ENCODE measurements around the gene PYCARD.
"Not testable (repeated sequence)": the region's sequence is repeated elsewhere in the genome, so short reads cannot be mapped to it uniquely, and the experiment has no call there.

PYCARD gene

DNA sequence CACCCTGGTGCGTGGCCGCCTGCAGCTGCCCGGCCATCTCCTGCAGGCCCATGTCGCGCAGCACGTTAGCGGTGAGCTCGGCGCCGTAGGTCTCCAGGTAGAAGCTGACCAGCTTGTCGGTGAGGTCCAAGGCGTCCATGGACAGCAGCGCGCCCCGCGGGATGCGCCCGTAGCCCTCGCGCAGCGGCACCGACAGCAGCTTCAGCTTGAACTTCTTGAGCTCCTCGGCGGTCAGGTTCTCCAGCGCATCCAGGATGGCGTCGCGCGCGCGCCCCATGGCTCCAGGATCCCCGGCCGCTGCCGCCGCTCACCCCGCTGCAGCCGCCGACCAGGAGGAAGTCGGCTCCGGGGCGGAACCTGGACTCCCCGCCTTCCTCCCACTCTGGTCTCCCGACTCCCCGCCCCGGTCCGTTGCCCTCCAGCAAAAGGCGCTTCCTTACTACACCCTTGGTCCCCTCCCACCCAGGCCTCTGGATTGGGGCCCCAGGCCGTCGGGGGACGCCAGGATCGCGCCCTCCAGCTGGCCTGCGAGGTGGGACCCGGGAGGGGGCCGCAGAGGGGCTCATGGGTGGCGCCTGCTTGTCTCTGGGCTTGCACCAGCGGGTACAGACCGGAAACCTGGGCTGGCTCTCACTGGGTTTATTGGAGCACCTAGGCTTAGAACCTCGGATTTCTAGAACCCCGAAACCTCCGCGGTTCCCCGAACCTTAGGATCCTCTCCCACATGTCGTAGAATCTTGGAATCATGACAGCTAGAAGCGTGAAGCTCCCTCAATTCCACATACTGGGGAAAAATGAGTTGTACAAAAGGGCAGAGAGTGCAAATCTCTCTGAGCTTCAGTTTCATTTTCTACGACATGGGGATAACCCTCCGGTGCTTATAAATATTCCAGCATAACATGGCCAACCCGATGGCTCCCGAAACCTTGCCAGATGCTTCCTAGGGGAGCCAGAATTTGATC lies at the start of gene PYCARD:
Gene PYCARD, minus strand, starts transcription at position 347 of the 962 bp plus-strand sequence. Its CDS starts 70 bp downstream, at position 277.
- in situ Hi-C loops (cut with HindIII; ENCODE audit: low sequenced_read_pairs): no loop called here
- TF ChIP-seq, protein P1, sequence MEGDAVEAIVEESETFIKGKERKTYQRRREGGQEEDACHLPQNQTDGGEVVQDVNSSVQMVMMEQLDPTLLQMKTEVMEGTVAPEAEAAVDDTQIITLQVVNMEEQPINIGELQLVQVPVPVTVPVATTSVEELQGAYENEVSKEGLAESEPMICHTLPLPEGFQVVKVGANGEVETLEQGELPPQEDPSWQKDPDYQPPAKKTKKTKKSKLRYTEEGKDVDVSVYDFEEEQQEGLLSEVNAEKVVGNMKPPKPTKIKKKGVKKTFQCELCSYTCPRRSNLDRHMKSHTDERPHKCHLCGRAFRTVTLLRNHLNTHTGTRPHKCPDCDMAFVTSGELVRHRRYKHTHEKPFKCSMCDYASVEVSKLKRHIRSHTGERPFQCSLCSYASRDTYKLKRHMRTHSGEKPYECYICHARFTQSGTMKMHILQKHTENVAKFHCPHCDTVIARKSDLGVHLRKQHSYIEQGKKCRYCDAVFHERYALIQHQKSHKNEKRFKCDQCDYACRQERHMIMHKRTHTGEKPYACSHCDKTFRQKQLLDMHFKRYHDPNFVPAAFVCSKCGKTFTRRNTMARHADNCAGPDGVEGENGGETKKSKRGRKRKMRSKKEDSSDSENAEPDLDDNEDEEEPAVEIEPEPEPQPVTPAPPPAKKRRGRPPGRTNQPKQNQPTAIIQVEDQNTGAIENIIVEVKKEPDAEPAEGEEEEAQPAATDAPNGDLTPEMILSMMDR (IDR thresholded peaks at IDR 0.05; ENCODE audit: low read depth, low read length, missing control alignments): no peak
- H3K4me3 ChIP-seq (ENCODE audit: low read depth, low read length): peak within 1 kb of the TSS; percentile 54
- DNase-seq (ENCODE audit: low read depth): no peak

- no peak overlapping the region for H3K4me3 ChIP-seq (ENCODE audit: low read depth, low read length)
- in situ Hi-C loops (cut with HindIII; ENCODE audit: low sequenced_read_pairs): no loop called here
- TF ChIP-seq, protein P1 (IDR thresholded peaks at IDR 0.05; ENCODE audit: low read depth, low read length, missing control alignments): no peak
- no peak for DNase-seq (ENCODE audit: low read depth)
These were observed 48.9 kb upstream of the PYCARD start for GRCh38 chr16:31251435-31251834.

DNA sequence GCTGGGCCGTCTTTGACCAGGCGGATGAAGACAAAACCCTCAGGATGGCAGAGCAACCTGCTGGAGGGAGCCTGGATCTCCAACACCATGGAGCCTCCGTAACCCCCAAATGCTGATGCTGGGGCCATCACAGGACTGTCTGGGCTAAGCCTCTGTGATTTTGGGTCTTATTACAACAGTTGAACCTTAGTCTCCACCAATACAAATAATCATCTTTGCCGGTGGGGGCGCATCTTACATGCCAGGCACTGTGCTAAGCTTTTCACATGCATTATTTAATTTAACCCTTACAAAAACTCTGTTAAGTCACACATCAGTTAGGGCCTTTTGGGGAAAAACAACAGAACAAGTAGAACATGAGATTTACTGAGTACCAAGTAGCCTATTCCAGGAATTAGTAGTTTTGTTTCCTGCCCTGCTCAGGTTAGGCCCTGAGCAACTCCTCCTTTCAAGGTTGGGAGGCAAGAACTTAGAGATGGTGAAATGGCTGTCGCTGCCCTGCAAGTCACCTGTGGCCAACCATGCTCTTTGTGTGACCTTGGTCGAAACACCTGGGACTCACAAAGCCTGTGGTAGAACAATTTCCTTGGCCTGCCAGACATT lies 48.3 kb upstream of the PYCARD start:
- no peak for DNase-seq (ENCODE audit: low read depth)
- in situ Hi-C loops (cut with HindIII; ENCODE audit: low sequenced_read_pairs): no loop called here
- no peak overlapping the region for H3K4me3 ChIP-seq (ENCODE audit: low read depth, low read length)
- TF ChIP-seq, protein P1 (IDR thresholded peaks at IDR 0.05; ENCODE audit: low read depth, low read length, missing control alignments): no peak

DNA sequence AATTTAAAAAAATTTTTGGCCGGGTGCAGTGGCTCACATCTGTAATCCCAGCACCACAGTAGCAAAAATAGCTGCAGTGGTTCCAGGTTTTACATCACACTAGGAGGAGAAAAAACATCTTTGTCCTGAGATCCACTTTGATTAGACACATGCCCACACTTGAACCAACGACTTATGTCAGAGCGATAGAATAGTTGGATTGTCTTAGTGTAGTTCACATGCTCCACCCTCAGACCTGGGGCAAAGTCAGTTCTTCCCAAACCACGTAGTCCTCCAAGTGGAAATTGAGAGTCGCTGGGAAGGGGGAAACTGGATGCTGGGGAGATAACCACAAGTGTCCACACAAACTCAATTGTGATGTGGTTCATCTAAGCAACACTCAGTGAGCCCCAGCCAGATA lies 45.8 kb upstream of the PYCARD start:
- no peak overlapping the region for H3K4me3 ChIP-seq (ENCODE audit: low read depth, low read length)
- in situ Hi-C loops (cut with HindIII; ENCODE audit: low sequenced_read_pairs): no loop called here
- TF ChIP-seq, protein P1 (IDR thresholded peaks at IDR 0.05; ENCODE audit: low read depth, low read length, missing control alignments): no peak
- DNase-seq (ENCODE audit: low read depth): no peak

DNA sequence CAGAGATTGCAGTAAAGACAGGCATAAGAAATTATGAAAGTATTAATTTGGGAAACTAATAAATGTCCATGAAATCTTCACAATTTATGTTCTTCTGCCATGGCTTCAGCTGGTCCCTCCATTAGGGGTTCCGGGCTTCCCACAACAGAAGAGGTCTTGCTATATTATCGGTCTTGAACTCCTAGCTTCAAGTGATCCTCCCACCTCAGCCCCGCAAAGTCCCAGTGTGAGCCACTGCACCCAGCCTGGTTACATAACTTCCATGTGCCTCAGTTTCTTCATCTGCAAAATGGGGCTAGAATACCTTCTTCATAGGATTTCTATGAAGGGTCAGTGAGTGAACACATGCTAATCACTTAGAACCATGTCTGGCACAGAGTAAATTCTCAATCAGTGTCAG lies 43.7 kb upstream of the PYCARD start:
- TF ChIP-seq, protein P1 (IDR thresholded peaks at IDR 0.05; ENCODE audit: low read depth, low read length, missing control alignments): no peak
- in situ Hi-C loops (cut with HindIII; ENCODE audit: low sequenced_read_pairs): no loop called here
- no peak for DNase-seq (ENCODE audit: low read depth)
- H3K4me3 ChIP-seq (ENCODE audit: low read depth, low read length): no peak overlapping the region

GRCh38 chr16:31245598-31245997 lies 43.0 kb upstream of the PYCARD start:
- H3K4me3 ChIP-seq (ENCODE audit: low read depth, low read length); in situ Hi-C loops (cut with HindIII; ENCODE audit: low sequenced_read_pairs); DNase-seq (ENCODE audit: low read depth): not testable (repeated sequence)

All from astrocyte of the cerebellum (primary cell).